HL-60 (cell line): ENCODE results near the gene LDAH.

ENCODE experiments used
- CTCF ChIP-seq: IDR thresholded peaks from one replicate; pipeline ENCODE4 v1.5.1; 2011; ENCODE audit warnings: low read length, control low read depth, inconsistent platforms; ENCODE audit not compliant: insufficient read depth
- GABPA ChIP-seq: IDR thresholded peaks from 2 replicates; pipeline ENCODE4 v1.6.1; 2012; ENCODE audit warnings: low read depth
- POLR2AphosphoS5 ChIP-seq: IDR thresholded peaks from 2 replicates; pipeline ENCODE4 v1.6.1; 2012; ENCODE audit warnings: low read depth
- REST ChIP-seq: IDR thresholded peaks from 2 replicates; pipeline ENCODE4 v1.6.1; 2012; ENCODE audit warnings: low read depth; ENCODE audit not compliant: insufficient replicate concordance
- SPI1 ChIP-seq: IDR thresholded peaks from 2 replicates; pipeline ENCODE4 v1.6.1; 2012; ENCODE audit warnings: low read depth, mild to moderate bottlenecking, borderline replicate concordance

- TF ChIP-seq CTCF (no peak), GABPA (no peak), REST (no peak), SPI1 (no peak), POLR2AphosphoS5 (no peak)
Measured at GRCh38 chr2:20650393-20650876, 172.5 kb downstream of the LDAH start.
